ENCODE results near the gene SPATA18. TPM values are rescaled to one million over a fixed set of nuclear protein-coding genes. Genes with fewer than 3 reads are reported as not detected.

SPATA18 gene
- total and polyA plus RNA-seq, 2 donors (not counting 1 experiment from before 2014, with no cell fraction given) = 0.42 to 1.9 TPM

GRCh38 chr4:52010986-52011385, 40.1 kb upstream of the SPATA18 start:
- DNase-seq (no peak), ATAC-seq (ENCODE audit: low read depth) (no peak)
- H3K4me1 Mint-ChIP-seq = peaks cover 2% of the 10 kb centered on the region
- no peak overlapping the region for H3K4me3 Mint-ChIP-seq
- CTCF ChIA-PET = no interaction called here
- no peaks in the 10 kb centered on the region for H3K79me2 ChIP-seq (ENCODE audit: control insufficient read depth, insufficient read depth, low read length)
- H4K20me1 ChIP-seq (ENCODE audit: control insufficient read depth, insufficient read depth, low read length, poor library complexity, severe bottlenecking) = no peaks in the 10 kb centered on the region
- H3K27me3 ChIP-seq (replicated peaks in 1 of 4; ENCODE audit: control extremely low read depth in 1 of 4, control insufficient read depth in 3 of 4, insufficient read depth in 4 of 4, low read length in 3 of 4) = no peaks in the 10 kb centered on the region
- H3K36me3 ChIP-seq (replicated peaks in 1 of 2; ENCODE audit: control extremely low read depth in 1 of 2, control insufficient read depth in 1 of 2, extremely low read depth in 1 of 2, insufficient read depth in 2 of 2, low read length in 1 of 2) = no peaks in the 10 kb centered on the region
- intact Hi-C loops (cut with micrococcal nuclease) = no loop called here
- TF ChIP-seq CTCF (IDR thresholded peaks at IDR 0.05) (no peak), EZH2 (IDR thresholded peaks at IDR 0.05; ENCODE audit: borderline replicate concordance, insufficient read depth, low read depth, low read length, poor library complexity, severe bottlenecking) (no peak)
- no peak overlapping the region for H3K27ac ChIP-seq (ENCODE audit: low read length in 2 of 2)
- no peak overlapping the region for H3K4me2 ChIP-seq (replicated peaks; ENCODE audit: low read depth, low read length, poor library complexity, severe bottlenecking)
- no peaks in the 10 kb centered on the region for H3K27me3 Mint-ChIP-seq
- no peaks in the 10 kb centered on the region for H3K4me1 ChIP-seq (ENCODE audit: control insufficient read depth in 2 of 2, insufficient read depth in 2 of 2, low read length in 2 of 2)
- no peak overlapping the region for H3K27ac Mint-ChIP-seq
- no peak overlapping the region for H3K4me3 ChIP-seq (ENCODE audit: control extremely low read depth in 1 of 5, extremely low read depth in 1 of 5, insufficient read depth in 1 of 5, low read depth in 2 of 5, low read length in 4 of 5)
- POLR2A ChIA-PET = no interaction called here
- no peak overlapping the region for H3K9ac ChIP-seq (ENCODE audit: low read length)
- no CpG with 5 or more reads among the region's 2 CpGs for WGBS (ENCODE audit: insufficient coverage)
- no peaks in the 10 kb centered on the region for H3K9me3 ChIP-seq (ENCODE audit: control extremely low read depth in 1 of 3, control insufficient read depth in 2 of 3, insufficient read depth in 1 of 3, low read length in 2 of 3)
- no peaks in the 10 kb centered on the region for H3K9me3 Mint-ChIP-seq (ENCODE audit: insufficient read depth)
- H2AFZ ChIP-seq (ENCODE audit: insufficient read depth, low read depth, low read length, poor library complexity, severe bottlenecking) = no peak overlapping the region

- POLR2A ChIA-PET = no interaction called here
- H4K20me1 ChIP-seq (ENCODE audit: control insufficient read depth, insufficient read depth, low read length, poor library complexity, severe bottlenecking) = no peaks in the 10 kb centered on the region
- CTCF ChIA-PET = no interaction called here
- no peaks in the 10 kb centered on the region for H3K9me3 ChIP-seq (ENCODE audit: control extremely low read depth in 1 of 3, control insufficient read depth in 2 of 3, insufficient read depth in 1 of 3, low read length in 2 of 3)
- no peaks in the 10 kb centered on the region for H3K36me3 ChIP-seq (replicated peaks in 1 of 2; ENCODE audit: control extremely low read depth in 1 of 2, control insufficient read depth in 1 of 2, extremely low read depth in 1 of 2, insufficient read depth in 2 of 2, low read length in 1 of 2)
- no peak for ATAC-seq (ENCODE audit: low read depth)
- no peaks in the 10 kb centered on the region for H3K27me3 Mint-ChIP-seq
- no peaks in the 10 kb centered on the region for H3K27me3 ChIP-seq (replicated peaks in 1 of 4; ENCODE audit: control extremely low read depth in 1 of 4, control insufficient read depth in 3 of 4, insufficient read depth in 4 of 4, low read length in 3 of 4)
- DNase-seq = no peak
- intact Hi-C loops (cut with micrococcal nuclease) = no loop called here
- H3K27ac ChIP-seq (ENCODE audit: low read length in 2 of 2) = no peak overlapping the region
- H3K9me3 Mint-ChIP-seq (ENCODE audit: insufficient read depth) = no peaks in the 10 kb centered on the region
- no peak overlapping the region for H3K4me2 ChIP-seq (replicated peaks; ENCODE audit: low read depth, low read length, poor library complexity, severe bottlenecking)
- H2AFZ ChIP-seq (ENCODE audit: insufficient read depth, low read depth, low read length, poor library complexity, severe bottlenecking) = no peak overlapping the region
- no peaks in the 10 kb centered on the region for H3K79me2 ChIP-seq (ENCODE audit: control insufficient read depth, insufficient read depth, low read length)
- no peaks in the 10 kb centered on the region for H3K4me1 ChIP-seq (ENCODE audit: control insufficient read depth in 2 of 2, insufficient read depth in 2 of 2, low read length in 2 of 2)
- no peak overlapping the region for H3K4me3 ChIP-seq (ENCODE audit: control extremely low read depth in 1 of 5, extremely low read depth in 1 of 5, insufficient read depth in 1 of 5, low read depth in 2 of 5, low read length in 4 of 5)
- no peak for TF ChIP-seq CTCF (IDR thresholded peaks at IDR 0.05)
- TF ChIP-seq EZH2 (IDR thresholded peaks at IDR 0.05; ENCODE audit: borderline replicate concordance, insufficient read depth, low read depth, low read length, poor library complexity, severe bottlenecking) = no peak
- peaks cover 2% of the 10 kb centered on the region for H3K4me1 Mint-ChIP-seq
- WGBS (ENCODE audit: insufficient coverage) = no CpG with 5 or more reads among the region's 1 CpG
- H3K9ac ChIP-seq (ENCODE audit: low read length) = no peak overlapping the region
- H3K4me3 Mint-ChIP-seq = no peak overlapping the region
- no peak overlapping the region for H3K27ac Mint-ChIP-seq
Observed at GRCh38 chr4:52012651-52013050, 38.5 kb upstream of the SPATA18 start.
